Body of pancreas (tissue), 4 donors: ENCODE results near the gene PCDHGA11.

Source experiments
- POLR2A ChIP-seq, 3 donors: fragments of 450-650 bp; IDR thresholded peaks; one replicate each; pipeline ENCODE4 v1.6.1; 2016; ENCODE audit warnings: antibody characterized with exemption in 3 of 3, mild to moderate bottlenecking in 2 of 3
- TF ChIP-seq, protein P1 (sequence below), 7 experiments: fragments of 450-650 bp in 4 of 7; fragments of 200-600 bp in 3 of 7; sonication (generic) in 3 of 7; IDR thresholded peaks; one replicate each; pipeline ENCODE4 v1.5.1; 2016 to 2019; ENCODE audit warnings: antibody characterized with exemption in 7 of 7

DNA sequence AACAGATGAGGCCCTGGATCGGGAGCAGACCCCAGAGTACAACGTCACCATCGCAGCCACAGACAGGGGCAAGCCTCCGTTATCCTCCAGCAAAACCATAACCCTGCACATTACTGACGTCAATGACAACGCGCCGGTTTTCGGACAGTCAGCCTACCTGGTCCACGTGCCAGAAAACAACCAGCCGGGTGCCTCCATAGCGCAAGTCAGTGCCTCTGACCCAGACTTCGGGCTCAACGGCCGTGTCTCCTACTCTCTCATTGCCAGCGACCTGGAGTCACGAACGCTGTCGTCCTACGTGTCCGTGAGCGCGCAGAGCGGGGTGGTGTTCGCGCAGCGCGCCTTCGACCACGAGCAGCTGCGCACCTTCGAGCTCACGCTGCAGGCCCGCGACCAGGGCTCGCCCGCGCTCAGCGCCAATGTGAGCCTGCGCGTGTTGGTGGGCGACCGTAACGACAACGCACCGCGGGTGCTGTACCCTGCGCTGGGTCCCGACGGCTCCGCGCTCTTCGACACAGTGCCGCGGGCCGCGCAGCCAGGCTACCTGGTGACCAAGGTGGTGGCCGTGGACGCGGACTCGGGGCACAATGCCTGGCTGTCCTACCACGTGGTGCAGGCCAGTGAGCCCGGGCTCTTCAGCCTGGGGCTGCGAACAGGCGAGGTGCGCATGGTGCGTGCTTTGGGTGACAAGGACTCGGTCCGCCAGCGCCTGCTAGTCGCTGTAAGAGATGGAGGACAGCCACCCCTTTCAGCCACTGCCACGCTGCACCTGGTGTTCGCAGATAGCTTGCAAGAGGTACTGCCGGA is 1.6 kb upstream of the PCDHGA11 start:
- TF ChIP-seq POLR2A (IDR thresholded peaks at IDR 0.05): no peak
- TF ChIP-seq, protein P1, sequence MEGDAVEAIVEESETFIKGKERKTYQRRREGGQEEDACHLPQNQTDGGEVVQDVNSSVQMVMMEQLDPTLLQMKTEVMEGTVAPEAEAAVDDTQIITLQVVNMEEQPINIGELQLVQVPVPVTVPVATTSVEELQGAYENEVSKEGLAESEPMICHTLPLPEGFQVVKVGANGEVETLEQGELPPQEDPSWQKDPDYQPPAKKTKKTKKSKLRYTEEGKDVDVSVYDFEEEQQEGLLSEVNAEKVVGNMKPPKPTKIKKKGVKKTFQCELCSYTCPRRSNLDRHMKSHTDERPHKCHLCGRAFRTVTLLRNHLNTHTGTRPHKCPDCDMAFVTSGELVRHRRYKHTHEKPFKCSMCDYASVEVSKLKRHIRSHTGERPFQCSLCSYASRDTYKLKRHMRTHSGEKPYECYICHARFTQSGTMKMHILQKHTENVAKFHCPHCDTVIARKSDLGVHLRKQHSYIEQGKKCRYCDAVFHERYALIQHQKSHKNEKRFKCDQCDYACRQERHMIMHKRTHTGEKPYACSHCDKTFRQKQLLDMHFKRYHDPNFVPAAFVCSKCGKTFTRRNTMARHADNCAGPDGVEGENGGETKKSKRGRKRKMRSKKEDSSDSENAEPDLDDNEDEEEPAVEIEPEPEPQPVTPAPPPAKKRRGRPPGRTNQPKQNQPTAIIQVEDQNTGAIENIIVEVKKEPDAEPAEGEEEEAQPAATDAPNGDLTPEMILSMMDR (IDR thresholded peaks at IDR 0.05): no peak
